GM20000 (cell line): ENCODE results near the gene CPLX3.

Experiments used
- DNase-seq: peaks from one replicate; pipeline ENCODE4 v3.0.0; 2012; ENCODE audit warnings: low spot score
- TF ChIP-seq, protein P1 (sequence below): IDR thresholded peaks from 2 replicates; pipeline ENCODE4 v1.5.1; 2012; ENCODE audit warnings: mild to moderate bottlenecking, control low read depth; ENCODE audit errors: extremely low read depth, missing control alignments

CPLX3 gene

GRCh38 chr15:74855857-74856256 lies 29.4 kb downstream of the CPLX3 start:
- TF ChIP-seq, protein P1, sequence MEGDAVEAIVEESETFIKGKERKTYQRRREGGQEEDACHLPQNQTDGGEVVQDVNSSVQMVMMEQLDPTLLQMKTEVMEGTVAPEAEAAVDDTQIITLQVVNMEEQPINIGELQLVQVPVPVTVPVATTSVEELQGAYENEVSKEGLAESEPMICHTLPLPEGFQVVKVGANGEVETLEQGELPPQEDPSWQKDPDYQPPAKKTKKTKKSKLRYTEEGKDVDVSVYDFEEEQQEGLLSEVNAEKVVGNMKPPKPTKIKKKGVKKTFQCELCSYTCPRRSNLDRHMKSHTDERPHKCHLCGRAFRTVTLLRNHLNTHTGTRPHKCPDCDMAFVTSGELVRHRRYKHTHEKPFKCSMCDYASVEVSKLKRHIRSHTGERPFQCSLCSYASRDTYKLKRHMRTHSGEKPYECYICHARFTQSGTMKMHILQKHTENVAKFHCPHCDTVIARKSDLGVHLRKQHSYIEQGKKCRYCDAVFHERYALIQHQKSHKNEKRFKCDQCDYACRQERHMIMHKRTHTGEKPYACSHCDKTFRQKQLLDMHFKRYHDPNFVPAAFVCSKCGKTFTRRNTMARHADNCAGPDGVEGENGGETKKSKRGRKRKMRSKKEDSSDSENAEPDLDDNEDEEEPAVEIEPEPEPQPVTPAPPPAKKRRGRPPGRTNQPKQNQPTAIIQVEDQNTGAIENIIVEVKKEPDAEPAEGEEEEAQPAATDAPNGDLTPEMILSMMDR: no peak
- DNase-seq: no peak

GRCh38 chr15:74856537-74856936 lies 30.1 kb downstream of the CPLX3 start:
- TF ChIP-seq, protein P1: no peak
- DNase-seq: no peak

- TF ChIP-seq, protein P1: no peak
- DNase-seq: peak; percentile 71
These were observed 30.7 kb downstream of the CPLX3 start for GRCh38 chr15:74857082-74857655.

DNA sequence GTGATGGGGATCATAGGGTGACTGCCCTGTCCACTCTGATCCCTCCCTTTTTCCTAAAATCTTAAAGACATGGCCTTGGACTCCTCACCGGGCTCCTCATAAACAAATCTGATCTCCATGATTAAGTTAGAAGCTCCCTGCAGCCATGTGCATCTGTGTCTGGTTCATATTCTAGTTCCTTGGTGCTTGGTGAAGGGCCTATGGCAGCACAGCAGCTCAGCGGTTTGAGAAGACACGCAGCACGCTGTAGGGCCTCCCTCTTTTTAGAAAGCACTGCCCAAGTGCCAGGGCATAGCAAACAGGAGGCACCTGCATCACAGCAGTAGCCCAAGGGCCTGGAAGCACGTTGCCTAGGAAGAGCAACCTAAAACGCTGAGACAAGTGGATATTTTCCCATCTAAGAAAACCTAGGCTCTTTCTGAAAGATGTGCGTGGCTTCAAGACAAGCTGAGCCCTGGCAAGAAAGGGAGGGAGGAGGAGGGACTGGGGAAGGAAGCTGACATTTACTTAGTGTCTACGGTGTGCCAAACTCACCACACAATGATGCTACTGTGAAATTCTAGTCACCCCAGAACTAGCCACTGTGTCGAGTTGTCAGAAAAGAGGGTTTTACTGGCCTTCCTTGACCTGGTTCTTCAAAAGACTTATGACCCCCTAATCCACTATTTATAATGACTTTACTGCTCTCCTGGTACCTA lies 31.4 kb downstream of the CPLX3 start:
- TF ChIP-seq, protein P1: no peak
- DNase-seq: no peak

- TF ChIP-seq, protein P1: no peak
- no peak for DNase-seq
These were observed 31.9 kb downstream of the CPLX3 start for GRCh38 chr15:74858369-74858740.

GRCh38 chr15:74863239-74864056 lies 37.0 kb downstream of the CPLX3 start:
- TF ChIP-seq, protein P1: no peak
- DNase-seq: no peak

DNA sequence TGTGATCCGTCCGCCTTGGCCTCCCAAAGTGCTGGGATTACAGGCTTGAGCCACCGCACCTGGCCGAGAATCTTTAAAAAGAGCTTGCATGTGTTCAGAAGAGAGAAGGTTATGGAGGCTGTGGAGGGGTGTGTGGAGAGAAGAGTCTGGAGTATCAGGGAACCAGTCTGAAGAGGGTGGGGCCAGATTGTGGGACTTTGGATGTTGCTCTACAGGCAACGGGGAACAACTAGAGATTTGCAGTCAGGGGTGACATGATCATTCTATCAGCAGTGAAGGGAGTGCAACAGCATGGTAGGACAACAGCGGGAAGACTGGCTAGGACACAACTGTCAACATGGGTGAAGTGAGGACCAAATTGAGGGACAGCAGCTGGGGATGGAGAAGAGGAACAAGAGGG lies 37.9 kb downstream of the CPLX3 start:
- no peak for DNase-seq
- TF ChIP-seq, protein P1: no peak
